HepG2 (cell line): ENCODE results near the gene SSH3. TPM values are rescaled to one million over a fixed set of nuclear protein-coding genes. Genes with fewer than 3 reads are reported as not detected.

Experiments used
- GATA4 ChIP-seq: sonication (generic); IDR thresholded peaks from 2 replicates; pipeline ENCODE4 v1.6.1; 2016; ENCODE audit warnings: antibody characterized with exemption, low read depth, borderline replicate concordance
- HCFC1 ChIP-seq: fragments of 150-350 bp; IDR thresholded peaks from 2 replicates; pipeline ENCODE4 v1.6.1; 2014; ENCODE audit warnings: low read depth, low read length
- MBD4 ChIP-seq: IDR thresholded peaks from 2 replicates; pipeline ENCODE4 v1.6.1; 2012; ENCODE audit warnings: low read length, inconsistent platforms, borderline replicate concordance
- MTF2 ChIP-seq: sonication (generic); formaldehyde crosslinking; IDR thresholded peaks from 2 replicates; pipeline ENCODE4 v1.5.0; 2020; ENCODE audit warnings: missing genetic modification reagents, borderline replicate concordance
- NCOA2 ChIP-seq: sonication (generic); formaldehyde crosslinking; IDR thresholded peaks from 2 replicates; pipeline ENCODE4 v1.8.0; 2022; ENCODE audit warnings: inconsistent platforms
- PHF8 ChIP-seq: sonication (generic); formaldehyde crosslinking; IDR thresholded peaks from 2 replicates; pipeline ENCODE4 v1.5.0; 2020; ENCODE audit warnings: missing genetic modification reagents
- PRPF4 ChIP-seq: fragments of 200-400 bp; formaldehyde crosslinking; IDR thresholded peaks from 2 replicates; pipeline ENCODE4 v1.6.1; 2016; ENCODE audit warnings: low read length, low read depth; ENCODE audit not compliant: poor library complexity, severe bottlenecking
- SYNCRIP ChIP-seq: fragments of 200-400 bp; formaldehyde crosslinking; IDR thresholded peaks from 2 replicates; pipeline ENCODE4 v1.6.1; 2018; ENCODE audit warnings: mild to moderate bottlenecking, low read depth, low read length; ENCODE audit not compliant: insufficient read depth
- TGIF2 ChIP-seq: IDR thresholded peaks from 2 replicates; pipeline ENCODE4 v1.6.1; 2016; ENCODE audit warnings: control low read depth, missing compliant biosample characterization
- ZBTB20 ChIP-seq: sonication (generic); formaldehyde crosslinking; IDR thresholded peaks from 2 replicates; pipeline ENCODE4 v1.8.1; 2023; ENCODE audit warnings: missing genetic modification reagents, low read depth, mild to moderate bottlenecking, borderline replicate concordance
- ZBTB43 ChIP-seq: sonication (generic); formaldehyde crosslinking; conservative IDR thresholded peaks from 2 replicates; pipeline ENCODE4 v1.4.0; 2020; ENCODE audit warnings: missing genetic modification reagents
- ZNF350 ChIP-seq: sonication (generic); formaldehyde crosslinking; IDR thresholded peaks from 2 replicates; pipeline ENCODE4 v1.4.0; 2020; ENCODE audit warnings: mild to moderate bottlenecking, low read depth, missing genetic modification reagents, borderline replicate concordance
- ZNF619 ChIP-seq: sonication (generic); formaldehyde crosslinking; IDR thresholded peaks from 2 replicates; pipeline ENCODE4 v1.4.0; 2020; ENCODE audit warnings: mild to moderate bottlenecking, missing genetic modification reagents
- ZNF687 ChIP-seq: sonication (generic); formaldehyde crosslinking; IDR thresholded peaks from 2 replicates; pipeline ENCODE4 v1.5.1; 2020; ENCODE audit warnings: mild to moderate bottlenecking, missing genetic modification reagents, moderate library complexity
- ZNF784 ChIP-seq: sonication (generic); formaldehyde crosslinking; IDR thresholded peaks from 2 replicates; pipeline ENCODE4 v1.5.1; 2020; ENCODE audit warnings: missing genetic modification reagents, mild to moderate bottlenecking, borderline replicate concordance
- polyA plus RNA-seq, 8 experiments: library from polyadenylated mRNA; depleted of rRNA in 3 of 8; stranded (reverse) in 7 of 8; unstranded in 1 of 8; fragments of >200 nt; fragmentation: Illumina TruSeq in 4 of 8; extraction: Trizol in 4 of 8; gene quantifications; 2 replicates each; pipeline versions ENCODE4 v1.2.1 to v1.2.3, GENCODE V29; 2011 to 2016; ENCODE audit warnings: low read depth in 4 of 8, missing spikeins in 1 of 8, mixed read lengths in 1 of 8; ENCODE audit not compliant: insufficient read depth in 1 of 8
- total RNA-seq, 5 experiments: library from RNA; depleted of rRNA; stranded (reverse); fragments of >200 nt; fragmentation: Illumina TruSeq; extraction: Trizol; gene quantifications; 2 replicates each; pipeline ENCODE4 v1.2.3, GENCODE V29; 2016; ENCODE audit warnings: low read depth in 1 of 5
- TF ChIP-seq, protein P1 (sequence below): sonication (generic); formaldehyde crosslinking; IDR thresholded peaks from 2 replicates; pipeline ENCODE4 v1.4.0; 2020; ENCODE audit warnings: missing genetic modification reagents
- TF ChIP-seq, protein P2 (sequence below): IDR thresholded peaks from 2 replicates; pipeline ENCODE4 v1.6.1; 2018; ENCODE audit warnings: missing genetic modification reagents, mild to moderate bottlenecking, missing compliant biosample characterization
- TF ChIP-seq, protein P3 (sequence below): sonication (generic); formaldehyde crosslinking; IDR thresholded peaks from 2 replicates; pipeline ENCODE4 v1.5.1; 2020; ENCODE audit warnings: missing genetic modification reagents, mild to moderate bottlenecking, borderline replicate concordance

SSH3 gene
- total and polyA plus RNA-seq, 2 of the 13 experiments (the other 11 are each of a cell fraction or from before 2014, with no cell fraction given): 12.4 to 18.8 TPM

- TF ChIP-seq ZNF687 (CRISPR knock-in tag) (peak; percentile 49), SYNCRIP (no peak), ZNF619 (0 out of 2 replicates have a peak, but pooled peaks have one; percentile 40), MBD4 (no peak), HCFC1 (no peak), TGIF2 (CRISPR knock-in tag) (no peak), ZBTB20 (CRISPR knock-in tag) (no peak), ZBTB43 (CRISPR knock-in tag) (no peak), PHF8 (peak; percentile 3; the same call in 1 of the 2 replicates), GATA4 (no peak), ZNF350 (CRISPR knock-in tag) (no peak), MTF2 (CRISPR knock-in tag) (no peak), ZNF784 (CRISPR knock-in tag) (no peak), NCOA2 (CRISPR knock-in tag) (no peak), PRPF4 (no peak)
- TF ChIP-seq, protein P1, sequence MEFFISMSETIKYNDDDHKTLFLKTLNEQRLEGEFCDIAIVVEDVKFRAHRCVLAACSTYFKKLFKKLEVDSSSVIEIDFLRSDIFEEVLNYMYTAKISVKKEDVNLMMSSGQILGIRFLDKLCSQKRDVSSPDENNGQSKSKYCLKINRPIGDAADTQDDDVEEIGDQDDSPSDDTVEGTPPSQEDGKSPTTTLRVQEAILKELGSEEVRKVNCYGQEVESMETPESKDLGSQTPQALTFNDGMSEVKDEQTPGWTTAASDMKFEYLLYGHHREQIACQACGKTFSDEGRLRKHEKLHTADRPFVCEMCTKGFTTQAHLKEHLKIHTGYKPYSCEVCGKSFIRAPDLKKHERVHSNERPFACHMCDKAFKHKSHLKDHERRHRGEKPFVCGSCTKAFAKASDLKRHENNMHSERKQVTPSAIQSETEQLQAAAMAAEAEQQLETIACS (CRISPR knock-in tag): no peak
- TF ChIP-seq, protein P2, sequence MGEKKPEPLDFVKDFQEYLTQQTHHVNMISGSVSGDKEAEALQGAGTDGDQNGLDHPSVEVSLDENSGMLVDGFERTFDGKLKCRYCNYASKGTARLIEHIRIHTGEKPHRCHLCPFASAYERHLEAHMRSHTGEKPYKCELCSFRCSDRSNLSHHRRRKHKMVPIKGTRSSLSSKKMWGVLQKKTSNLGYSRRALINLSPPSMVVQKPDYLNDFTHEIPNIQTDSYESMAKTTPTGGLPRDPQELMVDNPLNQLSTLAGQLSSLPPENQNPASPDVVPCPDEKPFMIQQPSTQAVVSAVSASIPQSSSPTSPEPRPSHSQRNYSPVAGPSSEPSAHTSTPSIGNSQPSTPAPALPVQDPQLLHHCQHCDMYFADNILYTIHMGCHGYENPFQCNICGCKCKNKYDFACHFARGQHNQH (CRISPR knock-in tag): no peak
- TF ChIP-seq, protein P3, sequence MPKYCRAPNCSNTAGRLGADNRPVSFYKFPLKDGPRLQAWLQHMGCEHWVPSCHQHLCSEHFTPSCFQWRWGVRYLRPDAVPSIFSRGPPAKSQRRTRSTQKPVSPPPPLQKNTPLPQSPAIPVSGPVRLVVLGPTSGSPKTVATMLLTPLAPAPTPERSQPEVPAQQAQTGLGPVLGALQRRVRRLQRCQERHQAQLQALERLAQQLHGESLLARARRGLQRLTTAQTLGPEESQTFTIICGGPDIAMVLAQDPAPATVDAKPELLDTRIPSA: no peak
These were observed 593 bp downstream of the SSH3 start (continued) for GRCh38 chr11:67303835-67304411.
